Peyer's patch (tissue), 4 donors: ENCODE data around the gene CEACAM19.

Experiments used
- CTCF ChIP-seq, 6 experiments: fragments of 450-650 bp in 4 of 6; fragments of 200-600 bp in 2 of 6; sonication (generic) in 1 of 6; IDR thresholded peaks; one replicate each; pipeline ENCODE4 v1.5.1; 2017 to 2019; ENCODE audit warnings: antibody characterized with exemption in 6 of 6, mild to moderate bottlenecking in 3 of 6, moderate library complexity in 1 of 6
- POLR2A ChIP-seq, 2 donors: fragments of 450-650 bp; IDR thresholded peaks; one replicate each; pipeline ENCODE4 v1.5.1; 2017; ENCODE audit warnings: antibody characterized with exemption in 2 of 2, mild to moderate bottlenecking in 2 of 2, moderate library complexity in 2 of 2

GRCh38 chr19:44648631-44649251 is 22.5 kb upstream of the CEACAM19 start:
- TF ChIP-seq POLR2A (IDR thresholded peaks at IDR 0.05) (no peak), CTCF (IDR thresholded peaks at IDR 0.05) (no peak)
